Kidney (tissue), 14 donors: ENCODE results near the gene TFAP2C. TPM values are rescaled to one million over a fixed set of nuclear protein-coding genes. Genes with fewer than 3 reads are reported as not detected.

Experiments used
- DNase-seq, 5 donors: peaks; one replicate each; pipeline ENCODE4 v3.0.0-alpha.2; 2013 to 2020
- FAIRE-seq: peaks from 2 replicates; lab custom pipeline; 2012; peaks lifted over from hg19 to GRCh38; lab: Jason Lieb, UNC
- H3K27ac ChIP-seq, 2 donors: one replicate each; pipeline ENCODE4 v1.7.0; 2013; ENCODE audit warnings: low read depth in 2 of 2, low read length in 2 of 2, inconsistent platforms in 1 of 2
- H3K27me3 ChIP-seq: one replicate; pipeline ENCODE4 v1.7.1; 2013; ENCODE audit warnings: low read length, inconsistent platforms; ENCODE audit not compliant: control insufficient read depth, insufficient read depth
- H3K36me3 ChIP-seq, 3 donors: one replicate each; pipeline versions ENCODE4 v1.7.0 to v1.7.1; 2013; ENCODE audit warnings: low read length in 3 of 3, control low read depth in 1 of 3, inconsistent platforms in 1 of 3; ENCODE audit not compliant: insufficient read depth in 3 of 3, control insufficient read depth in 2 of 3
- H3K4me1 ChIP-seq, 3 donors: one replicate each; pipeline versions ENCODE4 v1.7.0 to v1.7.1; 2013; ENCODE audit warnings: low read length in 3 of 3, inconsistent platforms in 1 of 3, low read depth in 1 of 3; ENCODE audit not compliant: control insufficient read depth in 2 of 3, insufficient read depth in 2 of 3
- H3K4me3 ChIP-seq, 3 donors: one replicate each; pipeline versions ENCODE4 v1.7.0 to v1.8.1; 2013; ENCODE audit warnings: low read length in 3 of 3, control low read depth in 1 of 3, inconsistent platforms in 1 of 3
- H3K9ac ChIP-seq, 3 donors: one replicate each; pipeline versions ENCODE4 v1.7.0 to v1.7.1; 2013; ENCODE audit warnings: low read length in 3 of 3, control low read depth in 1 of 3, inconsistent platforms in 1 of 3
- H3K9me3 ChIP-seq, 3 donors: one replicate each; pipeline versions ENCODE4 v1.7.0 to v1.7.1; 2013; ENCODE audit warnings: low read length in 3 of 3, control low read depth in 1 of 3, inconsistent platforms in 1 of 3; ENCODE audit not compliant: control insufficient read depth in 2 of 3, insufficient read depth in 1 of 3
- intact Hi-C: fragments of 100-400 bp; cut with DNase I; formaldehyde crosslinking; loops from one replicate; pipeline ENCODE4 v1.11.1; 2022
- polyA plus RNA-seq: library from polyadenylated mRNA; stranded (reverse); fragments of 350-450 nt; fragmentation: Illumina TruSeq; extraction: RNeasy Lipid Tissue Mini Kit (QIAGEN cat#74804); gene quantifications from one replicate; pipeline ENCODE4 v1.2.3, GENCODE V29; 2014; ENCODE audit warnings: low read depth, low replicate concordance; ENCODE audit not compliant: insufficient read depth
- total RNA-seq: library from RNA; stranded (reverse); fragmentation: NEBNext Ultra II Directional; extraction: Animal tissue kit (Norgen Biotek cat#: 25700); gene quantifications from one replicate; pipeline ENCODE4 v1.2.1, GENCODE V29; 2021
- TF ChIP-seq, protein P1 (sequence below): IDR thresholded peaks from 3 replicates; pipeline ENCODE4 v1.5.1; 2012; ENCODE audit warnings: mild to moderate bottlenecking, moderate library complexity, borderline replicate concordance; ENCODE audit not compliant: insufficient read depth; ENCODE audit errors: extremely low read depth
- donor health status: control.
- donor health status: control.
- donor health status: control.
- donor health status: control.
- donor health status: control.
- donor health status: DM: yes; HTN: yes; CAD: no.
- donor health status: Normal renal cell carcinoma (clear cell type).

TFAP2C gene
- total and polyA plus RNA-seq, 2 donors from 2014 or later: 0.65 to 1.4 TPM

DNA sequence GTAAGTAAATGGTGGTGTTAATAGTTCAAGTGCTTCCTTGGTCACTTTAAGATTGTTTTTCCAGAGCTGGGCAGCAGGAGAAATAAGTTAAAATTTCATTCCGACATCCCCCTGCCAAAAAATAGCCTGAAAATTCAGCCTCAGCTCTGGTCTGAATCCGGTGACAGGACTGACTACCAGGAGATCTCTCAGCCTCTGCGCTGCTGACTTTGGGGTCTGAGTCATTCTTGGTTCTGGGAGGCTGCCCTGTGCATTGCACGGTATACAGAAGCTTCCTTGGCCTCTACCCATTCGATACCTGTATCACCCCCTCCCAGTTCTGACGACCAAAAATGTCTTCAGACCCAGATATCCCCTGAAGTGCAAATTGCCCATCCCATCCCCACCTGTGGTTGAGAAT lies 36.3 kb upstream of the TFAP2C start:
- no peaks in the 10 kb centered on the region for H3K9me3 ChIP-seq
- FAIRE-seq (no peak), DNase-seq (no peak)
- H3K4me3 ChIP-seq: no peak overlapping the region
- H3K27ac ChIP-seq: no peak overlapping the region
- TF ChIP-seq, protein P1, sequence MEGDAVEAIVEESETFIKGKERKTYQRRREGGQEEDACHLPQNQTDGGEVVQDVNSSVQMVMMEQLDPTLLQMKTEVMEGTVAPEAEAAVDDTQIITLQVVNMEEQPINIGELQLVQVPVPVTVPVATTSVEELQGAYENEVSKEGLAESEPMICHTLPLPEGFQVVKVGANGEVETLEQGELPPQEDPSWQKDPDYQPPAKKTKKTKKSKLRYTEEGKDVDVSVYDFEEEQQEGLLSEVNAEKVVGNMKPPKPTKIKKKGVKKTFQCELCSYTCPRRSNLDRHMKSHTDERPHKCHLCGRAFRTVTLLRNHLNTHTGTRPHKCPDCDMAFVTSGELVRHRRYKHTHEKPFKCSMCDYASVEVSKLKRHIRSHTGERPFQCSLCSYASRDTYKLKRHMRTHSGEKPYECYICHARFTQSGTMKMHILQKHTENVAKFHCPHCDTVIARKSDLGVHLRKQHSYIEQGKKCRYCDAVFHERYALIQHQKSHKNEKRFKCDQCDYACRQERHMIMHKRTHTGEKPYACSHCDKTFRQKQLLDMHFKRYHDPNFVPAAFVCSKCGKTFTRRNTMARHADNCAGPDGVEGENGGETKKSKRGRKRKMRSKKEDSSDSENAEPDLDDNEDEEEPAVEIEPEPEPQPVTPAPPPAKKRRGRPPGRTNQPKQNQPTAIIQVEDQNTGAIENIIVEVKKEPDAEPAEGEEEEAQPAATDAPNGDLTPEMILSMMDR: no peak
- no peaks in the 10 kb centered on the region for H3K36me3 ChIP-seq
- H3K27me3 ChIP-seq: no peaks in the 10 kb centered on the region
- no peak overlapping the region for H3K9ac ChIP-seq
- intact Hi-C loops: no loop called here
- H3K4me1 ChIP-seq: no peaks in the 10 kb centered on the region

DNA sequence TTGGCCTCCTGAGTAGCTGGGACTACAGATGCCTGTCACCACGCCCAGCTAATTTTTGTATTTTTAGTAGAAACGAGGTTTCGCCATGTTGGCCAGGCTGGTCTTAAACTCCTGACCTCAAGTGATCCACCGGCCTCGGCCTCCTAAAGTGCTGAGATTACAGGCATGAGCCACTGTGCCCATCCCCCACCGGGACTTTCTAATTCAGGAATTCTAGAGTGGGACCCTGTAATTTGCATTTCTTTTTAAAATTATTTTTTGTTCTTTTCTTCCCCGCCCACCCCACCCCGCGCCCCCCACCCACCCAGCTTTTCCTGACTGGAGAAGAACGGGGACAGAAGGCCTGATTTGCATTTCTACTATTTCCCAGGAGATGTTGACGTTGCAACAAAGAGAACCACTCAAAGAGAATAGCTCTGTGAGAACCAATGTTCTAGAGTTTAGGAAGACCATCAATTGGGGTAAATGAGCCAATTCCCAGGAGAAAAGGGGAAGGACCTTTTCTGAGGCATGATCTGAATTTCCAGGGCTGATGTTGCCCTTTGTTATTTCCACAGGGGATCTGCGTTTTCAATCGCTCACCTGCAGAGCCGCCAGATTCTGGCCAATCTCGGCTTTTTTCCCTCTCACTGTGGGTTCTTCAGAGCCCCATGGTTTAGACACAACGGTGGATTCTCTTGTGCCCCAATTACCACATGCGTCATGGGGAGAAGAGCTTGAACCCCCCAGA lies 33.2 kb upstream of the TFAP2C start:
- Histone ChIP-seq H3K27me3 (no peaks in the 10 kb centered on the region), H3K4me1 (no peaks in the 10 kb centered on the region), H3K36me3 (no peaks in the 10 kb centered on the region), H3K9ac (no peak overlapping the region), H3K9me3 (no peaks in the 10 kb centered on the region), H3K4me3 (no peak overlapping the region), H3K27ac (no peak overlapping the region)
- FAIRE-seq: no peak
- DNase-seq: no peak
- TF ChIP-seq, protein P1: no peak
- intact Hi-C loops: no loop called here

DNA sequence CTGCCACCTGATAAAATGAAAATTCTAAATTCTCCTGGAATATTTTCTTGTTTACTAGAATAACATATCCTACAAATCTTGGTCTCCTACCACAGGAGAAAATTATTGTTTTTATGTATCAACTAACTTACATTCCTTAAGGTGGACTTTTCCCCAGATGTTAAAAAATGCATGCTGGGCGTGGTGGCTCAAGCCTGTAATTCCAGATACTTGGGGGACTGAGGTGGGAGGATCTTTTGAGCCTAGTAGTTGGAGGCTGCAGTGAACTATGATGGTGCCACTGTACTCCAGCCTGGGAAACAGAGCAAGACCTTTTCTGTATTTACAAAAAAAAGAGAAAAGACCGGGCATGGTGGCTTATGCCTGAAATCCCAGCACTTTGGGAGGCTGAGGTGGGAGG lies 27.9 kb upstream of the TFAP2C start:
- H3K4me1 ChIP-seq: no peaks in the 10 kb centered on the region
- H3K4me3 ChIP-seq: no peak overlapping the region
- H3K36me3 ChIP-seq: no peaks in the 10 kb centered on the region
- no peaks in the 10 kb centered on the region for H3K9me3 ChIP-seq
- DNase-seq (no peak), FAIRE-seq (no peak)
- H3K27me3 ChIP-seq: no peaks in the 10 kb centered on the region
- H3K27ac ChIP-seq: no peak overlapping the region
- TF ChIP-seq, protein P1: no peak
- intact Hi-C loops: no loop called here
- H3K9ac ChIP-seq: no peak overlapping the region
